IPS-18c (cell line): ENCODE results near the gene TIAM2.
"Not testable (repeated sequence)": the region's sequence is repeated elsewhere in the genome, so short reads cannot be mapped to it uniquely, and the experiment has no call there.

Source experiments
- H3K4me3 ChIP-seq: 2 replicates; pipeline ENCODE4 v1.7.0; 2013; ENCODE audit warnings: low read depth, mild to moderate bottlenecking, low read length, moderate library complexity; ENCODE audit not compliant: insufficient read depth
- H3K9me3 ChIP-seq: one replicate; pipeline ENCODE4 v1.6.1; 2013; ENCODE audit warnings: mild to moderate bottlenecking, low read length, moderate library complexity; ENCODE audit not compliant: control insufficient read depth, insufficient read depth

Gene TIAM2

DNA sequence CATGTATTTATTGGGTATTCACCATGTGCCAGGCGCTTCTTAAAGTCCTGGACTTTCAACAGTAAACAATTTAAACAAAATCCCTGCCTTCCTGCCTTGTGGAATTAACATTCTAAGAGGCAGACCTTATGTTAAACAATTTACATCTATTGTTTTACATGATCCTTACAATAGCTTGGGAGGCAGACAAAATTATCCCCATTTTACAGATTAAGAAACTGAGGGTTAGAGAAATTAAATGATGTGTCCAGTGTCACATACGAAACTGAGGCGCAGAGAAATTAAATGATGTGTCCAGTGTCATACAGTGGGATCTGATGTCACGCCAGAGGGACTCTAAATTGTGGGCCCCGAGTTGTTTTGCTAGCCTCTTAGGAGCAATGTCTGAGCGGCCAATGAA, 105.5 kb downstream of the TIAM2 start:
- peaks cover 2% of the 10 kb centered on the region for H3K9me3 ChIP-seq
- no peak overlapping the region for H3K4me3 ChIP-seq

DNA sequence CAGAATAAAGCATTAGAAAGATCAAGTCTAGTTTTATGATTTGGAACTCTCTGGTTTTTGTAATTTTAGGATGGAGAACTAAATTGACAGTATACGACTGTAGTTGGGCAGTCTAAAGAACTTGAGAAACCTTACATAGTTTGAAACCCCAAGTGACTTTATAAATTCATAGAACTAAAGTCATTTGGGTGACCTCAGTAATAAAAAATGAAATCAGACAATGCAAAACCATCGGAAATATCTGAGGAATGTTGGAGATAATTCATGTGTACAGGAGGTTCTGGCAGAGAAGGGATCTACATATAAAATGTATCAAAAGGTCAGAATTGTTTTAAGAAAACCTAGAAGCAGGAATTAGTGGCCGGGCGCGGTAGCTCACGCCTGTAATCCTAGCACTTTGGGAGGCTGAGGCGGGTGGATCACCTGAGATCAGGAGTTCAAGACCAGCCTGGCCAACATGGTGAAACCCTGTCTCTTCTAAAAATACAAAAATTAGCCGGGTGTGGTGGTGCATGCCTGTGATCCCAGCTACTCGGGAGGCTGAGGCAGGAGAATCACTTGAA, 108.0 kb downstream of the TIAM2 start:
- H3K4me3 ChIP-seq, result not testable (repeated sequence)

DNA sequence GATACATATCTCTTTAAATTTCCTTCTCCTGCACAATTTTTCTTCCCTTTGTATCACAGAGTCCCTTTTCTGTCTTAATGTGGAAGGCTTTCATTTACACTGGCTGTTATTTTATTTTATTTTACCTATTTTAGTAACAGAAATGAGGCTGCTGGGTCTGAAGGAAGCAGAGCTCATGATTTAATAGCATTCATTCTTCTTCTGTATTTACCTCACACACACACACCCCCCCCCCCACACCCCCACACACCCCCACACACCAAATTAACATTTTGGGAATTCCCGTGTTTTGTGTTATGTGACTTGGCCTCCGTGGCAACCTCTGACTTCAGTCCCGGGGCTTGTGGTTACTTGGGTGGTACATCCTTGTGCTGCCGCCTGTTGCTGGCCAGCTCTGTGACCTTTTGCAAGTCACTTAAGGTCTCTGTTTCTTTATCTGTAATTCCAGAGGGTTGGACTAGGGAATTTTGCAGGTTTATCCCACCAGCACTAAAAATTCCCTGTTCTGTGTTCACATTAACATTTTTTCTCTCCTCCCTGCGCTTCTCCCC, 108.8 kb downstream of the TIAM2 start:
- no peak overlapping the region for H3K4me3 ChIP-seq
- peaks cover 2% of the 10 kb centered on the region for H3K9me3 ChIP-seq

More for the DNA sequence above, 108.0 kb downstream of the TIAM2 start:
- not testable (repeated sequence) for H3K9me3 ChIP-seq

GRCh38 chr6:155106456-155107115, 111.5 kb downstream of the TIAM2 start:
- no peak overlapping the region for H3K4me3 ChIP-seq
- peaks cover 2% of the 10 kb centered on the region for H3K9me3 ChIP-seq

- Histone ChIP-seq H3K4me3 (no peak overlapping the region), H3K9me3 (no peaks in the 10 kb centered on the region)
Observed at GRCh38 chr6:155107432-155108069, 112.4 kb downstream of the TIAM2 start.

DNA sequence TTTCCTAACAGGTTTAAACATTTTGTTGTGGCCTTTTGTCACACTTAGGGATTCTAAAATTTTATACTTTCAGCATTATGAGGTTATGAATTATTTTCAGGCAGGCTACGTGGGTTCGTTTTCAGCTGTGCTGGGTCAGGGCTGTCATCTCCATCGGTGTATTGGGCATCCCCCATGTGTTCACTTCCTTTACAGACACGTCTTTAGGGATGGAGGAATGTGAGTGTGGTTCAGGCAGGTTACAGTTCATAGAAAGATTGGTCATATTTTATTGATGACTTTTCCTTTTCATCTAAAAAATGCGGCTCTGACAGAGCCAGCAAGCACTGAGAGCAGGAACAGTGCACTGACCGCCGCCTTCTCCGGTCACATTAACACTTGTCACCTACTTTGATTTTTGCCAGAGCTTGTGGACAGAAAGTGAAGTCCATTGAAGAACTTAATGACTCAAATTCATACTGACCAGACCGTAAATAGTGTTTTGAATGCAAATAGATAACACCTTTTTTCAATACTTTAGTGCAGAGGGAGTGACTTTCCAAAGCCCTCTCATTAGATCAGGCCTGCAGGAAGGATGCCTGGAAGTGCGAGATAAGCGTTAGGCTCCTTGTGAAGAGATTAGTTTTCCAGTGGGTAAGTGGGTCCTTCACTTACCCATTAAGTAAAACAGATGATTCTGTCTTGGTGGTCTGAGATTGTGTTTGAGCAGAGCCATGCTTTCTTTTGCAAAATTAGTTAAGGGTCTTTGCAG, 113.1 kb downstream of the TIAM2 start:
- H3K4me3 ChIP-seq, result no peak overlapping the region
- H3K9me3 ChIP-seq, result no peaks in the 10 kb centered on the region

DNA sequence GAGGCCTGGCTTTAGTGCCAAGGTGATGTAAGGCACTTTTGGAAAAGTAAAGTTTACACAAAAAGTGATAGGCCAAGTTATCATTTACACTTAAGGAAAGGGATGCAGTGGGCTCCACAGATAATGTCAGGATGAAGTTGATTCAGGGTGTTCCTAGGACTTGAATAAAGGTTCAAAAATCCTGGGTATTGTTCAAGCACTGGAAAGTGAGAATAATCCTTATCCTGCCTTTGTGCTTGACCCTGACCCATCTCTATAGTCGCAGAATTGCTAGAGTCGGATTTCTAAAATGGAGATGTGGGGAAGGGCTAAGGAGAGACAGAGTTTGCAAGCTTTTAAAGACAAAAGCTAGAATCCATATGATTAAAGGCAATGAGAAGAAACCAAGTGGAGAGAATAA, 115.6 kb downstream of the TIAM2 start:
- Histone ChIP-seq H3K9me3 (no peaks in the 10 kb centered on the region), H3K4me3 (no peak overlapping the region)

DNA sequence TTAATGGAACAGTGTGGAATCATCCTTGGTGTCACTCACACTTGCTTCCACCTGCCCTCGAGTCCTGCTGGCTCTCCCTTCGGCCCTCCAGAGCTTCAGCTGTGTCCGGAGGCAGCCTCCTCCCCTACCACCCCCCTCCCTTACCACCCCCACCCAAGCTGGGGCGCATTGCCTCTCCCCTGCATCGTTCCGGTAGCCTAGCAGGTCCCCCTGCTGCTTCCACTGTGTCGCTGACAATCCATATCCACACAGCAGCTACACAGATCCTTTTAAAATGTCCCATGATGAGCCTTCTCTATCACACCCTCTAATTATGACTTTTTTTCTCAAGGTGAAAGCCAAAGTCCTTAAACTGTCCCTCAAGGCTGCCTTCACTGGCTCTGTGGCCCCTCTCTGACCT, 117.6 kb downstream of the TIAM2 start:
- no peak overlapping the region for H3K4me3 ChIP-seq
- H3K9me3 ChIP-seq, result no peaks in the 10 kb centered on the region

GRCh38 chr6:155115893-155116570, 120.9 kb downstream of the TIAM2 start:
- H3K4me3 ChIP-seq, result no peak overlapping the region
- no peaks in the 10 kb centered on the region for H3K9me3 ChIP-seq

- Histone ChIP-seq H3K4me3 (no peak overlapping the region), H3K9me3 (no peaks in the 10 kb centered on the region)
Observed at GRCh38 chr6:155116571-155116910, 121.4 kb downstream of the TIAM2 start.

GRCh38 chr6:155117256-155117655, 122.1 kb downstream of the TIAM2 start:
- Histone ChIP-seq H3K4me3 (no peak overlapping the region), H3K9me3 (no peaks in the 10 kb centered on the region)

DNA sequence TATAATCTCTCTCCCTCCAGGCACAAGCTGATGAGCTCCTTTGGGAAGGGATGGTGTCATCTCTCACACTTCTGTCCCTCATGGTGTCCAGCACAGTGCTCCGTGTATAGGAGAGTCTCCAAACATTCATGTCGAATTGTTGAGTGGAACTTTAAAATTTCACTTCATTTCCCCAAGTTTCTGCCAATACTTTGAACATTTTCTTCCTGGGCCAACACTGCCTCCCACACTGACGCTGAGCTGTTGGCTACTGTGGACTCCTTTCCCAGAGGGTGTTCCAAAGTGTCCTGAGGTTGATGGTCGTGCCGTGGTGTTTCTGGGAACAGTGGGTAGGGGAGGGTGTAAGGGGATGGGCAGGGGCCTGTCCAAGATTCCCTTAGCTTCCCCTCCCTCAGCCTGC, 122.7 kb downstream of the TIAM2 start:
- Histone ChIP-seq H3K9me3 (no peaks in the 10 kb centered on the region), H3K4me3 (no peak overlapping the region)

GRCh38 chr6:155119201-155119600, 124.1 kb downstream of the TIAM2 start:
- H3K4me3 ChIP-seq, H3K9me3 ChIP-seq: not testable (repeated sequence)

DNA sequence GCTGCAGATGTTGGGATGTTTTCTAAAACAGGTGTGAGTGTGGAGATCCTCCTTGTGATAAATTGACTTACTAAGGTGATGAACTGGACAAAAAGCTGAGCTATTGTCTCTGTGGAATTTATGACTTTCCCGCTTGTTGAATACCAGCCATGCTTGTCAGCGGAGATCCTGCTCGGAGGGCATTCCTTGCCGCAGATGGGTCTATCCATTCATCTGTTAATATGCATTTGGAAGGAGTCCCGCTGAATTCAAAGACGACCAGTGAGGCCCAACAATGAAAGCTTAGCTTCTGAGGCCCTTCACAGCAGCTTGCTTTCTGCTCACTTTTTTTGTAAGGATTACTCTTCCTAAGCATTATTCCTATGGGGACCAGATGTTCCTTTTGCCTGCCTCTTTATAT, 124.9 kb downstream of the TIAM2 start:
- no peaks in the 10 kb centered on the region for H3K9me3 ChIP-seq

GRCh38 chr6:155121294-155121693, 126.2 kb downstream of the TIAM2 start:
- Histone ChIP-seq H3K4me3 (no peak overlapping the region), H3K9me3 (no peaks in the 10 kb centered on the region)

More for the DNA sequence above, 124.9 kb downstream of the TIAM2 start:
- H3K4me3 ChIP-seq, result no peak overlapping the region

DNA sequence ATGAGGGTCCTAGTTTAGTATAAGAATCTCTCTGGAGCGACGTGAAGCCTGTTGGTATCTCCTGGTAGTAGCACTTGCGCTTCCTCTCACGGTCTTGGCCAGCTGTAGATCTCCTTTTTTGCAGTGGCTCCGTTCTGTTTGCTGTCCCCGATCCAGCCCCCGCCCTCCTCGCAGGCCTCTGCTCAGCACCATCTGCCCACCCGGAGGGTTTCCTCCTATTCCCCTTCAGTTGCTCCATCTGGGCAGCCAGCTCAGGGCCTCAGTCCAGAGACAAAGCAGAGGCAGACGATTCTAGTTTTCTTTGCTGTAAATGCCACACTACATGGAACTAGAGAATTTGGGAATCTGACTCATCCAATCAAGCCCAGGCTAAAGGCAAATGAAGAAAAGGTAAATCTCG, 126.6 kb downstream of the TIAM2 start:
- H3K9me3 ChIP-seq, result no peaks in the 10 kb centered on the region
- no peak overlapping the region for H3K4me3 ChIP-seq

GRCh38 chr6:155122199-155122950, 127.3 kb downstream of the TIAM2 start:
- Histone ChIP-seq H3K9me3 (no peaks in the 10 kb centered on the region), H3K4me3 (no peak overlapping the region)
